K562 (cell line): Measurements from ENCODE around the gene PDE6B.

Source experiments
- CHD2 ChIP-seq: IDR thresholded peaks from 2 replicates; pipeline ENCODE4 v1.6.1; 2011; ENCODE audit warnings: low read depth, low read length
- ELK3 ChIP-seq: fragments of 450-650 bp; formaldehyde crosslinking; IDR thresholded peaks from 2 replicates; pipeline ENCODE4 v1.4.0; 2020; ENCODE audit warnings: mild to moderate bottlenecking
- EZH2 ChIP-seq: IDR thresholded peaks from 2 replicates; pipeline ENCODE4 v1.6.1; 2012; ENCODE audit warnings: low read depth, mild to moderate bottlenecking, inconsistent platforms, low read length, borderline replicate concordance
- GABPA ChIP-seq: fragments of 200-800 bp; sonication (Bioruptor generic); conservative IDR thresholded peaks from 2 replicates; pipeline ENCODE4 v1.6.1; 2016; ENCODE audit warnings: low read depth, missing genetic modification characterization, missing compliant biosample characterization
- POLR2A ChIP-seq: fragments of 450-650 bp; conservative IDR thresholded peaks from 2 replicates; pipeline ENCODE4 v1.6.1; 2016
- SIX5 ChIP-seq, 2 experiments: IDR thresholded peaks; 2 replicates each; pipeline ENCODE4 v1.6.1; 2011; ENCODE audit warnings: low read length in 2 of 2, borderline replicate concordance in 1 of 2, low read depth in 1 of 2, mild to moderate bottlenecking in 1 of 2, moderate library complexity in 1 of 2; ENCODE audit not compliant: insufficient read depth in 1 of 2
- SRSF1 ChIP-seq: fragments of 200-400 bp; formaldehyde crosslinking; IDR thresholded peaks from 2 replicates; pipeline ENCODE4 v1.6.1; 2017; ENCODE audit warnings: mild to moderate bottlenecking, low read depth, low read length, moderate library complexity
- ZFP91 ChIP-seq: sonication (generic); formaldehyde crosslinking; IDR thresholded peaks from 2 replicates; pipeline ENCODE4 v1.8.0; 2022; ENCODE audit warnings: mild to moderate bottlenecking, missing genetic modification reagents
- TF ChIP-seq, protein P1 (sequence below), 3 experiments: IDR thresholded peaks in 2 of 3; conservative IDR thresholded peaks in 1 of 3; 2 replicates each; pipeline ENCODE4 v1.5.1; 2011 to 2012; ENCODE audit warnings: low read length in 3 of 3, mild to moderate bottlenecking in 3 of 3, control low read depth in 2 of 3, improper control_type of control experiment in 1 of 3, inconsistent platforms in 1 of 3, low read depth in 1 of 3, mixed read lengths in 1 of 3, moderate library complexity in 1 of 3; ENCODE audit not compliant: insufficient read depth in 2 of 3
- TF ChIP-seq, protein P2 (sequence below): fragments of 450-650 bp; formaldehyde crosslinking; IDR thresholded peaks from 2 replicates; pipeline ENCODE4 v1.4.0; 2022; ENCODE audit warnings: missing genetic modification characterization

DNA sequence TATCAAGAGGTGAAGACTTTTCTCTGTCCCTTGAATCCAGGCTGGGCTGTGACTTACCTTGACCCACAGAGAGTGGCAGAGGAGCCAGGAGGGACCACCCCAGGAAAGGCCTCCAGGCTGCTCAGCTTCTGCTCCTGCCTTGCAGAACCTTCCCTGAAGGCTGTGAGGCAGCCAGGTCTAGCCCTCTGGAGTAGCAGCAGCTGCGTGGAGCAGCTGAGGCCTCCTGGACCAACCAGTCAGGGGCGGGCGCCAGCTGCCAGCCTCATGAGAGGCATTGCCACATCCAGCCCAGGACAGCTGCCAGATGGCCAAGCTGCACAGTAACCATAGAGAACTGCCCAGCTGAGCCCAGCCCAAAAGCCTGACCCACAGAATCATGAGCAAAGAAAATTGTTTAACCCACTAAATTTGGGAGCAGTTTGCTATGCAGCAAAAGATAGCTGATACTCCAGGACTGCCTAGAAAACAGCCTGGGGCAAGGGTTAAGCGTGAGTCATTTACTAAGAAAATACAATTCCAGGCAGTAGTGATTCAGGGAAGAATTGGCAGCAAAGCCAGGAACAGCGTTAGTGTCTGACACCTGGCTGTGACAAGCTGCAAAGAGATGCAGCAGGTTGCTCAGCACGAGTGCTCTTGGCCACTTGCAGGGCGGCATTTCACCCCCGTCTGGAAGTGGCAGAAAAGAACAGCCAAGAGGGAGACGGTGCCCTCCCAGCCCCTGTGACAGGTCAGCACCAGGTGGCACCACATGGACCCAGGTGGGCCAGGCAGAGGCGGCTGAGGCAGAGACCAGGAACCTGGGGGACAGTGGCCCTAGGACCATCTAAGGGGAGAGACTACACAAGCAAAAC is 14.7 kb upstream of the PDE6B start:
- TF ChIP-seq, protein P1, sequence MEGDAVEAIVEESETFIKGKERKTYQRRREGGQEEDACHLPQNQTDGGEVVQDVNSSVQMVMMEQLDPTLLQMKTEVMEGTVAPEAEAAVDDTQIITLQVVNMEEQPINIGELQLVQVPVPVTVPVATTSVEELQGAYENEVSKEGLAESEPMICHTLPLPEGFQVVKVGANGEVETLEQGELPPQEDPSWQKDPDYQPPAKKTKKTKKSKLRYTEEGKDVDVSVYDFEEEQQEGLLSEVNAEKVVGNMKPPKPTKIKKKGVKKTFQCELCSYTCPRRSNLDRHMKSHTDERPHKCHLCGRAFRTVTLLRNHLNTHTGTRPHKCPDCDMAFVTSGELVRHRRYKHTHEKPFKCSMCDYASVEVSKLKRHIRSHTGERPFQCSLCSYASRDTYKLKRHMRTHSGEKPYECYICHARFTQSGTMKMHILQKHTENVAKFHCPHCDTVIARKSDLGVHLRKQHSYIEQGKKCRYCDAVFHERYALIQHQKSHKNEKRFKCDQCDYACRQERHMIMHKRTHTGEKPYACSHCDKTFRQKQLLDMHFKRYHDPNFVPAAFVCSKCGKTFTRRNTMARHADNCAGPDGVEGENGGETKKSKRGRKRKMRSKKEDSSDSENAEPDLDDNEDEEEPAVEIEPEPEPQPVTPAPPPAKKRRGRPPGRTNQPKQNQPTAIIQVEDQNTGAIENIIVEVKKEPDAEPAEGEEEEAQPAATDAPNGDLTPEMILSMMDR (IDR thresholded peaks at IDR 0.05 in 2 of 3, conservative IDR thresholded peaks at IDR 0.05 in 1 of 3; ENCODE audit: insufficient read depth in 2 of 3, low read depth in 1 of 3, low read length in 3 of 3) = no peak
- TF ChIP-seq ELK3 (CRISPR knock-in tag) = no peak
- no peak for TF ChIP-seq POLR2A
- TF ChIP-seq, protein P2, sequence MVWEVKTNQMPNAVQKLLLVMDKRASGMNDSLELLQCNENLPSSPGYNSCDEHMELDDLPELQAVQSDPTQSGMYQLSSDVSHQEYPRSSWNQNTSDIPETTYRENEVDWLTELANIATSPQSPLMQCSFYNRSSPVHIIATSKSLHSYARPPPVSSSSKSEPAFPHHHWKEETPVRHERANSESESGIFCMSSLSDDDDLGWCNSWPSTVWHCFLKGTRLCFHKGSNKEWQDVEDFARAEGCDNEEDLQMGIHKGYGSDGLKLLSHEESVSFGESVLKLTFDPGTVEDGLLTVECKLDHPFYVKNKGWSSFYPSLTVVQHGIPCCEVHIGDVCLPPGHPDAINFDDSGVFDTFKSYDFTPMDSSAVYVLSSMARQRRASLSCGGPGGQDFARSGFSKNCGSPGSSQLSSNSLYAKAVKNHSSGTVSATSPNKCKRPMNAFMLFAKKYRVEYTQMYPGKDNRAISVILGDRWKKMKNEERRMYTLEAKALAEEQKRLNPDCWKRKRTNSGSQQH (CRISPR knock-in tag) = no peak
- no peak for TF ChIP-seq SRSF1
- no peak for TF ChIP-seq EZH2
- TF ChIP-seq ZFP91 (CRISPR knock-in tag) = no peak
- TF ChIP-seq GABPA = no peak
- TF ChIP-seq SIX5 (IDR thresholded peaks at IDR 0.05; ENCODE audit: borderline replicate concordance in 1 of 2, insufficient read depth in 1 of 2, low read depth in 1 of 2, low read length in 2 of 2) = no peak
- no peak for TF ChIP-seq CHD2
